Coronary artery (tissue), 2 donors: Measurements from ENCODE around the gene PSD.

Source experiments
- DNase-seq: peaks from one replicate; pipeline ENCODE4 v3.0.0-alpha.2; 2017; ENCODE audit warnings: low spot score
- H3K27ac ChIP-seq, 2 donors: fragments of 200-600 bp; sonication (generic); one replicate each; pipeline ENCODE4 v1.5.1; 2016 to 2019
- H3K4me3 ChIP-seq: fragments of 200-600 bp; sonication (generic); 2 replicates; pipeline ENCODE4 v1.5.1; 2016; ENCODE audit warnings: mild to moderate bottlenecking, moderate library complexity
- TF ChIP-seq, protein P1 (sequence below): fragments of 200-600 bp; sonication (generic); IDR thresholded peaks from one replicate; pipeline ENCODE4 v1.5.1; 2019; ENCODE audit warnings: antibody characterized with exemption

PSD gene

GRCh38 chr10:102395400-102396316, 22.9 kb downstream of the PSD start, which contains the start of gene NFKB2:
NFKB2 (plus strand) TSS chr10:102395705; CDS start chr10:102395960, 255 bp downstream.
- TF ChIP-seq, protein P1, sequence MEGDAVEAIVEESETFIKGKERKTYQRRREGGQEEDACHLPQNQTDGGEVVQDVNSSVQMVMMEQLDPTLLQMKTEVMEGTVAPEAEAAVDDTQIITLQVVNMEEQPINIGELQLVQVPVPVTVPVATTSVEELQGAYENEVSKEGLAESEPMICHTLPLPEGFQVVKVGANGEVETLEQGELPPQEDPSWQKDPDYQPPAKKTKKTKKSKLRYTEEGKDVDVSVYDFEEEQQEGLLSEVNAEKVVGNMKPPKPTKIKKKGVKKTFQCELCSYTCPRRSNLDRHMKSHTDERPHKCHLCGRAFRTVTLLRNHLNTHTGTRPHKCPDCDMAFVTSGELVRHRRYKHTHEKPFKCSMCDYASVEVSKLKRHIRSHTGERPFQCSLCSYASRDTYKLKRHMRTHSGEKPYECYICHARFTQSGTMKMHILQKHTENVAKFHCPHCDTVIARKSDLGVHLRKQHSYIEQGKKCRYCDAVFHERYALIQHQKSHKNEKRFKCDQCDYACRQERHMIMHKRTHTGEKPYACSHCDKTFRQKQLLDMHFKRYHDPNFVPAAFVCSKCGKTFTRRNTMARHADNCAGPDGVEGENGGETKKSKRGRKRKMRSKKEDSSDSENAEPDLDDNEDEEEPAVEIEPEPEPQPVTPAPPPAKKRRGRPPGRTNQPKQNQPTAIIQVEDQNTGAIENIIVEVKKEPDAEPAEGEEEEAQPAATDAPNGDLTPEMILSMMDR: no peak
- peak; percentile 93 for DNase-seq
- Histone ChIP-seq H3K27ac (peak within 1 kb of the TSS; percentile 97 to 98), H3K4me3 (peak within 1 kb of the TSS; percentile 90)

DNA sequence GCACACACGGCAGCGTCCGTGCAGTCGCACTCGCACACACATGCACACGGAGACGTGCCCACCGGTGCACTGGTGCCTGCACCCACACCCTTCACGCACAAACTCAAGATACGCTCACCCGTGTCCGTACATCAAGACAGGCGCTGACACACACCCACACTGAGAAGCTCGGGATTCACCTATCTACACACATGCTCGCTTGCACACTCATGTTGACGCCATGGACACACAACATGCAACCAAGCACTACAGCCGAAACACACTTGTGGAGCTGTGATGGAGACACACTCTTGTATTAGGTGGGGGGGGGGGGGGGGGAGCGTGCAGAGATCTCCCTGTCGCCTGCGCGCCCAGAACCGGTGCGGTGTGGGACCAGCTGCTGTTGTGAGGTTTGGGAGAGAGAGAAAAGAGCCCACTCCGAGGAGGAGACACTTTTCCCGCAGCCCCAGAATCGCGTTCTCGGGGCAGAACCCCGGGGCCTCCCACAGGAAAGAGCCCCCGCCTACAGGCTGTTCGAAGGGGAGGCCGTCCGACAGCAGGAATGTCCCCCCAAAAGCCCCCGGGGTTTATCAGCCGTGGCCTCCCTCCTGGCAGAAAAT, 23.7 kb downstream of the PSD start:
- no peak for DNase-seq
- TF ChIP-seq, protein P1: no peak
- Histone ChIP-seq H3K4me3 (peak overlapping the region; percentile 90), H3K27ac (peak overlapping the region; percentile 97 to 98)

- peak; percentile 96 for DNase-seq
- TF ChIP-seq, protein P1: peak; percentile 36
- peak overlapping the region; percentile 97 to 98 for H3K27ac ChIP-seq
- peak overlapping the region; percentile 90 for H3K4me3 ChIP-seq
These were observed 24.3 kb downstream of the PSD start for GRCh38 chr10:102394079-102394800.

- DNase-seq: no peak
- TF ChIP-seq, protein P1: peak; percentile 90
- Histone ChIP-seq H3K4me3 (peak overlapping the region; percentile 90), H3K27ac (peak overlapping the region; percentile 97 to 98)
These were observed 25.0 kb downstream of the PSD start for GRCh38 chr10:102393411-102394078.

DNA sequence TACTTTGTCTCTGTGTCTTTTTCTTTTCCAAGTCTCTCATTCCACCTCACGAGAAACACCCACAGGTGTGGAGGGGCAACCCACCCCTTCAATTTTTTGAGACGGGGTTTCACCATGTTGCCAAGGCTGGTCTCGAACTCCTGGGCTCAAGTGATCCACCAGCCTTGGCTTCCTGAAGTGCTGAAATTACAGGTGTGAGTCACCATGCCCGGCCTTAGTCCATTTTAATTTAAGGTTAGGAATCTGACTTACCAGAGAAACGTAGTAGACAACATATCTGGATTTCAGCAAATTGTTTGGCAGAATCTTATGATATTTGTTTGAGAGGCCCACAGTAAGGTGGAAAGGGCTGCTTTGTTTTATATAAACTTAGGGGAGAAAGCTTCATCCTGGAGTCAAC, 26.3 kb downstream of the PSD start:
- TF ChIP-seq, protein P1: no peak
- no peak for DNase-seq
- Histone ChIP-seq H3K4me3 (no peak overlapping the region), H3K27ac (no peak overlapping the region)

- DNase-seq: no peak
- Histone ChIP-seq H3K27ac (no peak overlapping the region), H3K4me3 (no peak overlapping the region)
- TF ChIP-seq, protein P1: no peak
These were observed 28.7 kb downstream of the PSD start for GRCh38 chr10:102389894-102390293.
